Measurements from ENCODE around the gene ZNF787. TPM values are rescaled to one million over a fixed set of nuclear protein-coding genes. Genes with fewer than 3 reads are reported as not detected.

Gene ZNF787
- total and polyA plus RNA-seq, 2 of the 8 experiments (the other 6 are each of a cell fraction or from before 2014, with no cell fraction given) = 19.7 to 56.0 TPM

DNA sequence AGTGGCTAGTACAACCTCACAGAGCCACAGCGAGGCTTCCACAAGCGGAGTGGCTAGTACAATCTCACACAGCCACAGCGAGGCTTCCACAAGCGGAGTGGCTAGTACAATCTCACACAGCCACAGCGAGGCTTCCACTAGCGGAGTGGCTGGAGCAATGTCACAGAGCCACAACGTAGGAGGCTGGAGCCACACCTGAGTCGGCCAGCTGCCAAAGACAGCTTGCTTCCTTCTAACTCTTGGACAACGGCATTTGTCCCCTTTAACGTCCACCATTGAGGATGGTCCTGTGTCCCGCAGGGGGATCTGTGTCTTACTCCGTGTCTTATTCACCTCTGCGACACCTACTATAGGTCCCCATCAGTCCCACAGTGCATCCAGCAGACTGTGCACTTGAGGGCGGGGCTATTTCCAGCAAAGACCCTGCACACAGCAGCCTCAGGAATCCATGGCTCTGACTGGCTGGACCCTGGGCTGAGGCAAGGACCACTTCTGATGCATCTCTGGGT is 3.7 kb downstream of the ZNF787 start:
- Histone ChIP-seq H3K79me2 (ENCODE audit: control insufficient read depth in 1 of 2, insufficient read depth in 2 of 2, low read length in 2 of 2) (peaks cover 65 to 81% of the 10 kb centered on the region in 2 experiments), H3K23me2 (ENCODE audit: low read depth, low read length) (peaks cover 8% of the 10 kb centered on the region), H4K8ac (ENCODE audit: extremely low read depth, insufficient read depth, low read length) (peak overlapping the region; percentile 16; the same call in 1 of the 2 replicates), H3K4ac (replicated peaks; ENCODE audit: insufficient read length, low read depth, low read length) (no peak overlapping the region), H3K9ac (replicated peaks in 1 of 4; ENCODE audit: extremely low read depth in 1 of 4, low read depth in 3 of 4, low read length in 3 of 4) (peak overlapping the region in 1 of 4 experiments; percentile 18; a peak in 1 of 7 replicates), H3K14ac (ENCODE audit: insufficient read length) (no peak overlapping the region), H3K4me3 (ENCODE audit: extremely low read depth in 1 of 4, insufficient read depth in 2 of 4, low read depth in 3 of 4, low read length in 4 of 4) (no peak overlapping the region), H2BK12ac (ENCODE audit: low read depth, low read length) (no peak overlapping the region), H3K9me3 (ENCODE audit: insufficient read depth in 2 of 2, low read depth in 1 of 2, low read length in 1 of 2) (no peaks in the 10 kb centered on the region), H2BK5ac (ENCODE audit: low read depth, low read length) (no peak overlapping the region), H3K36me3 (ENCODE audit: control insufficient read depth in 2 of 4, insufficient read depth in 4 of 4, low read length in 3 of 4) (0 out of 8 replicates have a peak, but pooled peaks cover 0 to 3% (median under 1%) of the 10 kb centered on the region in 4 experiments), H2BK20ac (ENCODE audit: low read length) (no peak overlapping the region), H3K79me1 (ENCODE audit: low read depth, low read length) (peaks cover 17% of the 10 kb centered on the region), H2BK120ac (replicated peaks; ENCODE audit: low read depth, low read length) (no peak overlapping the region), H3K4me2 (ENCODE audit: insufficient read depth in 1 of 2, low read depth in 2 of 2, low read length in 2 of 2) (no peak overlapping the region; a peak in 1 of 4 replicates), H2AK5ac (ENCODE audit: low read depth, low read length) (0 out of 2 replicates have a peak overlapping the region, but pooled peaks have one; percentile 24), H3K18ac (ENCODE audit: extremely low read depth, low read length) (no peak overlapping the region), H2AFZ (ENCODE audit: low read length) (no peak overlapping the region), H3K56ac (replicated peaks; ENCODE audit: insufficient read length, low read depth, low read length) (no peak overlapping the region), H2BK15ac (ENCODE audit: low read length) (no peak overlapping the region), H4K20me1 (replicated peaks in 1 of 2; ENCODE audit: control insufficient read depth in 1 of 2, insufficient read depth in 2 of 2, low read length in 2 of 2) (peaks cover 36 to 41% of the 10 kb centered on the region in 2 experiments), H3K4me1 (replicated peaks in 1 of 4; ENCODE audit: control insufficient read depth in 3 of 4, insufficient read depth in 4 of 4, low read length in 3 of 4) (peaks cover 6 to 35% (median 26%) of the 10 kb centered on the region in 4 experiments), H3K27me3 (replicated peaks in 1 of 4; ENCODE audit: control insufficient read depth in 3 of 4, extremely low read depth in 1 of 4, insufficient read depth in 3 of 4, low read length in 3 of 4) (no peaks in the 10 kb centered on the region), H4K5ac (ENCODE audit: insufficient read length, low read depth, low read length) (no peak overlapping the region), H3K27ac (ENCODE audit: low read depth, low read length) (no peak overlapping the region), H4K91ac (replicated peaks; ENCODE audit: insufficient read length, low read length) (no peak overlapping the region), H3K23ac (ENCODE audit: insufficient read length) (no peak overlapping the region)
- ChIA-PET POLR2A (ENCODE audit: partially characterized antibody) (interaction anchor here (1.0 to 7.0 kb wide), 6 partner anchors 10 to 36 kb away, joined by 3 to 51 read pairs (median 4); no protein-coding TSS in a partner anchor), CTCF (ENCODE audit: partially characterized antibody) (no interaction called here)
- DNase-seq (ENCODE audit: low read depth in 1 of 2, low spot score in 2 of 2) (no peak), FAIRE-seq (no peak)
- WGBS, 2 experiments (ENCODE audit: extremely low coverage in 1 of 2, insufficient coverage in 1 of 2, insufficient read length in 1 of 2, insufficient replicate concordance in 2 of 2, low coverage in 1 of 2, low lambda C conversion rate in 2 of 2, missing lambda C conversion rate in 1 of 2) = 91% methylated on average over 14 of the region's 14 CpGs; no CpG with 5 or more reads in 1 of the 2 experiments

All from H1 (cell line).